HEK293 (cell line): ENCODE data around the gene VPS51.

Experiments
- BCL11B ChIP-seq: fragments of 450-650 bp; formaldehyde crosslinking; IDR thresholded peaks from 2 replicates; pipeline ENCODE4 v1.5.1; 2016; ENCODE audit warnings: low read depth, missing biosample characterization, missing genetic modification characterization
- YY1 ChIP-seq: fragments of 450-650 bp; formaldehyde crosslinking; IDR thresholded peaks from 2 replicates; pipeline ENCODE4 v1.5.1; 2018; ENCODE audit warnings: missing biosample characterization, missing genetic modification characterization
- ZBTB17 ChIP-seq: fragments of 450-650 bp; formaldehyde crosslinking; IDR thresholded peaks from 2 replicates; pipeline ENCODE4 v1.5.1; 2016; ENCODE audit warnings: missing biosample characterization, missing genetic modification characterization
- ZBTB7A ChIP-seq: fragments of 450-650 bp; formaldehyde crosslinking; IDR thresholded peaks from 2 replicates; pipeline ENCODE4 v1.5.1; 2016; ENCODE audit warnings: low read depth, missing biosample characterization, missing genetic modification characterization
- ZNF138 ChIP-seq: fragments of 450-650 bp; formaldehyde crosslinking; IDR thresholded peaks from 2 replicates; pipeline ENCODE4 v1.5.1; 2016; ENCODE audit warnings: missing biosample characterization, missing genetic modification characterization, borderline replicate concordance
- ZNF23 ChIP-seq: fragments of 450-650 bp; formaldehyde crosslinking; IDR thresholded peaks from 2 replicates; pipeline ENCODE4 v1.5.1; 2016; ENCODE audit warnings: missing biosample characterization, missing genetic modification characterization, borderline replicate concordance
- ZNF530 ChIP-seq: fragments of 450-650 bp; formaldehyde crosslinking; IDR thresholded peaks from 2 replicates; pipeline ENCODE4 v1.5.1; 2016; ENCODE audit warnings: low read depth, missing biosample characterization, missing genetic modification characterization
- TF ChIP-seq, protein P1 (sequence below): fragments of 450-650 bp; formaldehyde crosslinking; IDR thresholded peaks from 2 replicates; pipeline ENCODE4 v1.5.1; 2016; ENCODE audit warnings: missing biosample characterization, missing genetic modification characterization
- TF ChIP-seq, protein P2 (sequence below): sonication (generic); formaldehyde crosslinking; IDR thresholded peaks from 2 replicates; pipeline ENCODE4 v1.8.1; 2022; ENCODE audit warnings: mild to moderate bottlenecking, moderate library complexity, missing genetic modification reagents
- TF ChIP-seq, protein P3 (sequence below): fragments of 450-650 bp; formaldehyde crosslinking; IDR thresholded peaks from 2 replicates; pipeline ENCODE4 v1.5.1; 2016; ENCODE audit warnings: missing biosample characterization, missing genetic modification characterization
- TF ChIP-seq, protein P4 (sequence below): fragments of 450-650 bp; formaldehyde crosslinking; IDR thresholded peaks from 2 replicates; pipeline ENCODE4 v1.5.1; 2016; ENCODE audit warnings: missing biosample characterization, missing genetic modification characterization

DNA sequence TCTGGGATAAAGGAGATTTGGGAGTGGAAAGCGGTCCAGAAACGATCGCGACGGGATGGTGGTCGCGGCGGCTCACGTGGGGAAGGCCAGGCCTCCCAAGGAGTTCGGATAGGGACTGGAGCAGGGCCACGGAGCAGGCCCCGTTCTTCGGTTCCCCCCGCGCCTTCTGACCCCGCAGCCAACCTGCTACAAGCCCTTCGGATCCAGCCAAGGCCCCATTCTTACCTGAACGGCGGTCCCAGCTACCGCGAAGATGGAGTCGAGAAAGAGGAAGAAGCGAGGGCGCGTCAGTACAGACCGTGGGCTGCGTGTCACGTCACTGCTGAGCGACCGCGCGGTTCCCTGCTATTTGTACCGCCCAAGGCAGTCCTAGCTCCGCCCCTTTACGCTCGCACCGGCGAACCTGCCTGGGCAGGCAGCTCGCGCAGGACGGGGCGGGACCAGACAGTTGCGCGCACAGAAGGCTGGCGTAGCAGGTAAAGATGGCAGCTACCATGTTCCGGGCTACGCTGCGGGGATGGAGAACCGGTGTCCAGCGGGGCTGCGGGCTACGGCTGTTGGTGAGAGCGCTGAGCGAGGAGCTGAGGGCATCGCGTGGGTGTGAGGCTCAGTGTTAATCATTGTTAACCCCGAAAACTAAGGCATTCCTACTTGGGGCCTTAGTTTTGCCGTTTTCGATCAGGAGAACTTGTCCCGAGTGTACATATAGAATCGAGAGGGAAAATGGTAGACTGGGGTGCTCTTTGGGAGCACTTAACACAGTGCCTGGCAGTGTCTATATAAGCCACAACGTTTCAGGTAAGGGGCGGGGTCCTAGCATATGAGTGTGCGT is 26.1 kb downstream of the VPS51 start, which contains the start of the genes FAU and MRPL49:
- TF ChIP-seq, protein P1, sequence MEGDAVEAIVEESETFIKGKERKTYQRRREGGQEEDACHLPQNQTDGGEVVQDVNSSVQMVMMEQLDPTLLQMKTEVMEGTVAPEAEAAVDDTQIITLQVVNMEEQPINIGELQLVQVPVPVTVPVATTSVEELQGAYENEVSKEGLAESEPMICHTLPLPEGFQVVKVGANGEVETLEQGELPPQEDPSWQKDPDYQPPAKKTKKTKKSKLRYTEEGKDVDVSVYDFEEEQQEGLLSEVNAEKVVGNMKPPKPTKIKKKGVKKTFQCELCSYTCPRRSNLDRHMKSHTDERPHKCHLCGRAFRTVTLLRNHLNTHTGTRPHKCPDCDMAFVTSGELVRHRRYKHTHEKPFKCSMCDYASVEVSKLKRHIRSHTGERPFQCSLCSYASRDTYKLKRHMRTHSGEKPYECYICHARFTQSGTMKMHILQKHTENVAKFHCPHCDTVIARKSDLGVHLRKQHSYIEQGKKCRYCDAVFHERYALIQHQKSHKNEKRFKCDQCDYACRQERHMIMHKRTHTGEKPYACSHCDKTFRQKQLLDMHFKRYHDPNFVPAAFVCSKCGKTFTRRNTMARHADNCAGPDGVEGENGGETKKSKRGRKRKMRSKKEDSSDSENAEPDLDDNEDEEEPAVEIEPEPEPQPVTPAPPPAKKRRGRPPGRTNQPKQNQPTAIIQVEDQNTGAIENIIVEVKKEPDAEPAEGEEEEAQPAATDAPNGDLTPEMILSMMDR (tag by site-specific recombination) = no peak
- peak; percentile 79 for TF ChIP-seq YY1
- no peak for TF ChIP-seq ZNF23 (tag by site-specific recombination)
- TF ChIP-seq ZNF138 (tag by site-specific recombination) = no peak
- TF ChIP-seq, protein P2, sequence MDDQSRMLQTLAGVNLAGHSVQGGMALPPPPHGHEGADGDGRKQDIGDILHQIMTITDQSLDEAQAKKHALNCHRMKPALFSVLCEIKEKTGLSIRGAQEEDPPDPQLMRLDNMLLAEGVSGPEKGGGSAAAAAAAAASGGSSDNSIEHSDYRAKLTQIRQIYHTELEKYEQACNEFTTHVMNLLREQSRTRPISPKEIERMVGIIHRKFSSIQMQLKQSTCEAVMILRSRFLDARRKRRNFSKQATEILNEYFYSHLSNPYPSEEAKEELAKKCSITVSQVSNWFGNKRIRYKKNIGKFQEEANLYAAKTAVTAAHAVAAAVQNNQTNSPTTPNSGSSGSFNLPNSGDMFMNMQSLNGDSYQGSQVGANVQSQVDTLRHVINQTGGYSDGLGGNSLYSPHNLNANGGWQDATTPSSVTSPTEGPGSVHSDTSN = peak; percentile 85; the same call in 1 of the 2 replicates
- no peak for TF ChIP-seq ZBTB7A (tag by site-specific recombination)
- no peak for TF ChIP-seq ZNF530 (tag by site-specific recombination)
- TF ChIP-seq, protein P3, sequence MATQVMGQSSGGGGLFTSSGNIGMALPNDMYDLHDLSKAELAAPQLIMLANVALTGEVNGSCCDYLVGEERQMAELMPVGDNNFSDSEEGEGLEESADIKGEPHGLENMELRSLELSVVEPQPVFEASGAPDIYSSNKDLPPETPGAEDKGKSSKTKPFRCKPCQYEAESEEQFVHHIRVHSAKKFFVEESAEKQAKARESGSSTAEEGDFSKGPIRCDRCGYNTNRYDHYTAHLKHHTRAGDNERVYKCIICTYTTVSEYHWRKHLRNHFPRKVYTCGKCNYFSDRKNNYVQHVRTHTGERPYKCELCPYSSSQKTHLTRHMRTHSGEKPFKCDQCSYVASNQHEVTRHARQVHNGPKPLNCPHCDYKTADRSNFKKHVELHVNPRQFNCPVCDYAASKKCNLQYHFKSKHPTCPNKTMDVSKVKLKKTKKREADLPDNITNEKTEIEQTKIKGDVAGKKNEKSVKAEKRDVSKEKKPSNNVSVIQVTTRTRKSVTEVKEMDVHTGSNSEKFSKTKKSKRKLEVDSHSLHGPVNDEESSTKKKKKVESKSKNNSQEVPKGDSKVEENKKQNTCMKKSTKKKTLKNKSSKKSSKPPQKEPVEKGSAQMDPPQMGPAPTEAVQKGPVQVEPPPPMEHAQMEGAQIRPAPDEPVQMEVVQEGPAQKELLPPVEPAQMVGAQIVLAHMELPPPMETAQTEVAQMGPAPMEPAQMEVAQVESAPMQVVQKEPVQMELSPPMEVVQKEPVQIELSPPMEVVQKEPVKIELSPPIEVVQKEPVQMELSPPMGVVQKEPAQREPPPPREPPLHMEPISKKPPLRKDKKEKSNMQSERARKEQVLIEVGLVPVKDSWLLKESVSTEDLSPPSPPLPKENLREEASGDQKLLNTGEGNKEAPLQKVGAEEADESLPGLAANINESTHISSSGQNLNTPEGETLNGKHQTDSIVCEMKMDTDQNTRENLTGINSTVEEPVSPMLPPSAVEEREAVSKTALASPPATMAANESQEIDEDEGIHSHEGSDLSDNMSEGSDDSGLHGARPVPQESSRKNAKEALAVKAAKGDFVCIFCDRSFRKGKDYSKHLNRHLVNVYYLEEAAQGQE = no peak
- peak; percentile 81 for TF ChIP-seq ZBTB17 (tag by site-specific recombination)
- no peak for TF ChIP-seq BCL11B (tag by site-specific recombination)
- TF ChIP-seq, protein P4, sequence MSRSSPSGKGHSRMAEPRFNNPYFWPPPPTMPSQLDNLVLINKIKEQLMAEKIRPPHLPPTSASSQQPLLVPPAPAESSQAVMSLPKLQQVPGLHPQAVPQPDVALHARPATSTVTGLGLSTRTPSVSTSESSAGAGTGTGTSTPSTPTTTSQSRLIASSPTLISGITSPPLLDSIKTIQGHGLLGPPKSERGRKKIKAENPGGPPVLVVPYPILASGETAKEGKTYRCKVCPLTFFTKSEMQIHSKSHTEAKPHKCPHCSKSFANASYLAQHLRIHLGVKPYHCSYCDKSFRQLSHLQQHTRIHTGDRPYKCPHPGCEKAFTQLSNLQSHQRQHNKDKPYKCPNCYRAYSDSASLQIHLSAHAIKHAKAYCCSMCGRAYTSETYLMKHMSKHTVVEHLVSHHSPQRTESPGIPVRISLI (tag by site-specific recombination) = 0 out of 2 replicates have a peak, but pooled peaks have one; percentile 18
